ENCODE data around the gene ADM2. TPM values are rescaled to one million over a fixed set of nuclear protein-coding genes. Genes with fewer than 3 reads are reported as not detected.

The ADM2 gene
- total RNA-seq, 2 donors from 2014 or later: 0.08 TPM; not detected in 1

- H3K4me3 ChIP-seq: no peak overlapping the region
- no peaks in the 10 kb centered on the region for H3K9me3 ChIP-seq
- H3K4me1 ChIP-seq: peaks cover 0 to 20% of the 10 kb centered on the region in 2 donors
- TF ChIP-seq CTCF (IDR thresholded peaks at IDR 0.05): no peak
- no peaks in the 10 kb centered on the region for H3K27me3 ChIP-seq
- DNase-seq (ENCODE audit: low spot score): no peak
- H3K36me3 ChIP-seq: peaks cover 69% of the 10 kb centered on the region
- no peak overlapping the region for H3K27ac ChIP-seq
These were observed 40.4 kb downstream of the ADM2 start for GRCh38 chr22:50521710-50522109.

- no peak overlapping the region for H3K4me3 ChIP-seq
- H3K36me3 ChIP-seq: peaks cover 64% of the 10 kb centered on the region
- peaks cover 0 to 26% of the 10 kb centered on the region in 2 donors for H3K4me1 ChIP-seq
- no peak overlapping the region for H3K27ac ChIP-seq
- H3K27me3 ChIP-seq: no peaks in the 10 kb centered on the region
- DNase-seq (ENCODE audit: low spot score): no peak
- no peaks in the 10 kb centered on the region for H3K9me3 ChIP-seq
- no peak for TF ChIP-seq CTCF (IDR thresholded peaks at IDR 0.05)
These were observed 41.0 kb downstream of the ADM2 start for GRCh38 chr22:50522208-50522805.

- H3K27ac ChIP-seq: no peak overlapping the region
- no peak for DNase-seq (ENCODE audit: low spot score)
- peaks cover 0 to 28% of the 10 kb centered on the region in 2 donors for H3K4me1 ChIP-seq
- TF ChIP-seq CTCF (IDR thresholded peaks at IDR 0.05): no peak
- no peak overlapping the region for H3K4me3 ChIP-seq
- no peaks in the 10 kb centered on the region for H3K27me3 ChIP-seq
- H3K36me3 ChIP-seq: peaks cover 57% of the 10 kb centered on the region
- no peaks in the 10 kb centered on the region for H3K9me3 ChIP-seq
These were observed 41.6 kb downstream of the ADM2 start for GRCh38 chr22:50522806-50523438.

GRCh38 chr22:50523458-50523805, 42.1 kb downstream of the ADM2 start:
- peaks cover 52% of the 10 kb centered on the region for H3K36me3 ChIP-seq
- no peaks in the 10 kb centered on the region for H3K27me3 ChIP-seq
- peaks cover 0 to 28% of the 10 kb centered on the region in 2 donors for H3K4me1 ChIP-seq
- TF ChIP-seq CTCF (IDR thresholded peaks at IDR 0.05): no peak
- DNase-seq (ENCODE audit: low spot score): no peak
- no peak overlapping the region for H3K27ac ChIP-seq
- H3K9me3 ChIP-seq: no peaks in the 10 kb centered on the region
- H3K4me3 ChIP-seq: no peak overlapping the region

- H3K27ac ChIP-seq: no peak overlapping the region
- H3K36me3 ChIP-seq: peaks cover 46% of the 10 kb centered on the region
- DNase-seq (ENCODE audit: low spot score): no peak
- no peaks in the 10 kb centered on the region for H3K9me3 ChIP-seq
- no peaks in the 10 kb centered on the region for H3K27me3 ChIP-seq
- H3K4me1 ChIP-seq: peaks cover 0 to 31% of the 10 kb centered on the region in 2 donors
- TF ChIP-seq CTCF (IDR thresholded peaks at IDR 0.05): no peak
- peak overlapping the region; percentile 64 to 85 for H3K4me3 ChIP-seq
These were observed 42.7 kb downstream of the ADM2 start for GRCh38 chr22:50523806-50524675.

Measured in right atrium auricular region (tissue), 2 donors.